HepG2 (cell line): ENCODE results near the gene LHX1. TPM values are rescaled to one million over a fixed set of nuclear protein-coding genes. Genes with fewer than 3 reads are reported as not detected.

Experiments used
- ATAC-seq: fragments of 200-7000 bp; cut with Tn5 transposase; 3 replicates; pipeline ENCODE4 v1.9.1; 2020; ENCODE audit warnings: mild to moderate bottlenecking, moderate library complexity
- BruUV-seq: library from RNA; stranded (reverse); fragments of 400-500 nt; replicated peaks from 2 replicates; lab custom pipeline; 2021; lab: Mats Ljungman, UMichigan
- CTCF ChIA-PET: fragments of 300-600 bp; formaldehyde crosslinking; extraction: SDS; loops from one replicate; lab custom pipeline; 2021; ENCODE audit warnings: low total read pairs, inconsistent platforms, low intra/inter-chr PET ratio; lab: Yijun Ruan, JAX
- POLR2A ChIA-PET: fragments of 350-600 bp; sonication (Branson Sonifier 250); formaldehyde crosslinking; loops from one replicate; lab custom pipeline; 2020; ENCODE audit warnings: antibody characterized with exemption, inconsistent platforms; lab: Yijun Ruan, JAX
- DNase-seq: peaks from one replicate; pipeline ENCODE4 v3.0.0-alpha.2; 2015; ENCODE audit warnings: low spot score
- FAIRE-seq: peaks from 3 replicates; lab custom pipeline; 2011; peaks lifted over from hg19 to GRCh38; lab: Jason Lieb, UNC
- H2AFZ ChIP-seq: one replicate; pipeline ENCODE4 v1.6.1; 2011; ENCODE audit warnings: low read length, inconsistent platforms
- H3K27ac ChIP-seq: fragments of 300-600 bp; 3 replicates; pipeline ENCODE4 v1.8.0; 2011; ENCODE audit warnings: mixed run types, mild to moderate bottlenecking, mixed read lengths, low read length, inconsistent platforms; ENCODE audit not compliant: insufficient read depth; ENCODE audit errors: extremely low read length
- H3K27me3 ChIP-seq, 2 experiments: fragments of 200-600 bp in 1 of 2; 2 replicates in 1 of 2; 3 replicates in 1 of 2; pipeline versions ENCODE4 v1.6.0 to v1.8.0; 2011; ENCODE audit warnings: low read length in 2 of 2, mild to moderate bottlenecking in 2 of 2, moderate library complexity in 2 of 2, inconsistent platforms in 1 of 2; ENCODE audit not compliant: insufficient read depth in 2 of 2, control insufficient read depth in 1 of 2
- H3K36me3 ChIP-seq, 2 experiments: fragments of 200-600 bp in 1 of 2; replicated peaks in 1 of 2; 2 replicates in 1 of 2; 3 replicates in 1 of 2; pipeline versions ENCODE4 v1.5.1 to v1.8.0; 2011; ENCODE audit warnings: low read length in 2 of 2, inconsistent platforms in 1 of 2; ENCODE audit not compliant: insufficient read depth in 2 of 2, control insufficient read depth in 1 of 2
- H3K4me1 ChIP-seq: 2 replicates; pipeline ENCODE4 v1.5.1; 2012; ENCODE audit warnings: low read length, inconsistent platforms; ENCODE audit not compliant: insufficient read depth
- H3K4me2 ChIP-seq: 2 replicates; pipeline ENCODE4 v1.6.0; 2011; ENCODE audit warnings: low read depth, low read length, inconsistent platforms
- H3K4me3 ChIP-seq, 3 experiments: fragments of 200-600 bp in 1 of 3; sonication (generic), shearing (Covaris generic) in 1 of 3; replicated peaks in 1 of 3; 2 replicates each; pipeline ENCODE4 v1.5.1; 2011 to 2016; ENCODE audit warnings: low read length in 3 of 3, inconsistent platforms in 2 of 3, low read depth in 2 of 3, mild to moderate bottlenecking in 2 of 3, control low read depth in 1 of 3, mixed read lengths in 1 of 3; ENCODE audit not compliant: insufficient read depth in 1 of 3
- H3K79me2 ChIP-seq: one replicate; pipeline ENCODE4 v1.6.1; 2011; ENCODE audit warnings: low read length, inconsistent platforms; ENCODE audit not compliant: insufficient read depth
- H3K9ac ChIP-seq: 2 replicates; pipeline ENCODE4 v1.6.0; 2011; ENCODE audit warnings: mild to moderate bottlenecking, low read depth, low read length, inconsistent platforms; ENCODE audit not compliant: insufficient read depth
- H3K9me3 ChIP-seq: 2 replicates; pipeline ENCODE4 v1.5.1; 2012; ENCODE audit warnings: mild to moderate bottlenecking, low read length
- H4K20me1 ChIP-seq: 2 replicates; pipeline ENCODE4 v1.6.0; 2011; ENCODE audit warnings: inconsistent platforms, mild to moderate bottlenecking, low read length, moderate library complexity; ENCODE audit not compliant: insufficient read depth
- CREB3 ChIP-seq: sonication (generic); formaldehyde crosslinking; IDR thresholded peaks from 2 replicates; pipeline ENCODE4 v1.5.0; 2020; ENCODE audit warnings: missing genetic modification reagents
- JUNB ChIP-seq: sonication (generic); formaldehyde crosslinking; IDR thresholded peaks from 2 replicates; pipeline ENCODE4 v1.8.0; 2022; ENCODE audit warnings: missing genetic modification reagents, mild to moderate bottlenecking, borderline replicate concordance
- NFAT5 ChIP-seq: sonication (generic); formaldehyde crosslinking; IDR thresholded peaks from 2 replicates; pipeline ENCODE4 v1.4.0; 2020; ENCODE audit warnings: missing genetic modification reagents
- PREB ChIP-seq: sonication (generic); formaldehyde crosslinking; IDR thresholded peaks from 2 replicates; pipeline ENCODE4 v1.4.0; 2020; ENCODE audit warnings: missing genetic modification reagents
- RELA ChIP-seq: sonication (generic); formaldehyde crosslinking; IDR thresholded peaks from 2 replicates; pipeline ENCODE4 v1.4.0; 2020; ENCODE audit warnings: missing genetic modification reagents
- ZNF12 ChIP-seq: sonication (generic); formaldehyde crosslinking; IDR thresholded peaks from 2 replicates; pipeline ENCODE4 v1.5.0; 2020; ENCODE audit warnings: missing genetic modification reagents
- ZNF142 ChIP-seq: sonication (generic); formaldehyde crosslinking; IDR thresholded peaks from 2 replicates; pipeline ENCODE4 v1.4.0; 2020; ENCODE audit warnings: missing genetic modification reagents
- ZNF235 ChIP-seq: sonication (generic); formaldehyde crosslinking; IDR thresholded peaks from 2 replicates; pipeline ENCODE4 v1.8.1; 2023; ENCODE audit warnings: mild to moderate bottlenecking, missing genetic modification reagents, borderline replicate concordance
- ZNF597 ChIP-seq: sonication (generic); formaldehyde crosslinking; IDR thresholded peaks from 2 replicates; pipeline ENCODE4 v1.5.0; 2020; ENCODE audit warnings: missing genetic modification reagents
- in situ Hi-C: cut with HindIII; loops from 2 replicates; pipeline ENCODE4 v1.10.0; 2017; ENCODE audit warnings: low pct_unique_long_range_greater_than_20kb; ENCODE audit not compliant: extremely low pct_ligation_motif_present
- intact Hi-C: fragments of 100-400 bp; cut with micrococcal nuclease; formaldehyde crosslinking; loops from one replicate; pipeline ENCODE4 v1.10.0; 2022; ENCODE audit not compliant: unreplicated experiment
- polyA plus RNA-seq, 8 experiments: library from polyadenylated mRNA; depleted of rRNA in 3 of 8; stranded (reverse) in 7 of 8; unstranded in 1 of 8; fragments of >200 nt; fragmentation: Illumina TruSeq in 4 of 8; extraction: Trizol in 4 of 8; gene quantifications; 2 replicates each; pipeline versions ENCODE4 v1.2.1 to v1.2.3, GENCODE V29; 2011 to 2016; ENCODE audit warnings: low read depth in 4 of 8, missing spikeins in 1 of 8, mixed read lengths in 1 of 8; ENCODE audit not compliant: insufficient read depth in 1 of 8
- total RNA-seq, 5 experiments: library from RNA; depleted of rRNA; stranded (reverse); fragments of >200 nt; fragmentation: Illumina TruSeq; extraction: Trizol; gene quantifications; 2 replicates each; pipeline ENCODE4 v1.2.3, GENCODE V29; 2016; ENCODE audit warnings: low read depth in 1 of 5

The LHX1 gene
- total and polyA plus RNA-seq, 2 of the 13 experiments (the other 11 are each of a cell fraction or from before 2014, with no cell fraction given), result not detected

- no peaks in the 10 kb centered on the region for H4K20me1 ChIP-seq
Observed at GRCh38 chr17:36972186-36972700, 35.0 kb downstream of the LHX1 start.

More at GRCh38 chr17:36972186-36972700, 35.0 kb downstream of the LHX1 start:
- BruUV-seq, result no TSS peak
- H2AFZ ChIP-seq, result no peak overlapping the region
- DNase-seq, result no peak
- FAIRE-seq, result no peak
- H3K9me3 ChIP-seq, result no peaks in the 10 kb centered on the region
- peaks cover 6% of the 10 kb centered on the region; the same call in 1 of the 2 replicates for H3K4me1 ChIP-seq
- POLR2A ChIA-PET, result no interaction called here
- no peaks in the 10 kb centered on the region for H3K27me3 ChIP-seq
- H3K4me3 ChIP-seq, result no peak overlapping the region
- H3K79me2 ChIP-seq, result peaks cover 3% of the 10 kb centered on the region
- CTCF ChIA-PET, result no interaction called here
- H3K27ac ChIP-seq, result no peak overlapping the region
- no peak for TF ChIP-seq ZNF142 (CRISPR knock-in tag)
- no peak for TF ChIP-seq CREB3 (CRISPR knock-in tag)
- no peak for TF ChIP-seq RELA (CRISPR knock-in tag)
- no peak for TF ChIP-seq ZNF235 (CRISPR knock-in tag)
- no peak for TF ChIP-seq ZNF597 (CRISPR knock-in tag)
- TF ChIP-seq JUNB (CRISPR knock-in tag), result no peak
- TF ChIP-seq NFAT5 (CRISPR knock-in tag), result no peak
- no peak for TF ChIP-seq PREB (CRISPR knock-in tag)
- TF ChIP-seq ZNF12 (CRISPR knock-in tag), result no peak
- in situ Hi-C loops, result no loop called here
- no peak for ATAC-seq
- peaks cover 4 to 14% of the 10 kb centered on the region in 2 experiments; a peak in 2 of 5 replicates for H3K36me3 ChIP-seq
- intact Hi-C loops, result no loop called here
- no peak overlapping the region for H3K4me2 ChIP-seq
- no peak overlapping the region for H3K9ac ChIP-seq
